Karpas-422 (cell line): Measurements from ENCODE around the gene ZRANB2. TPM values are rescaled to one million over a fixed set of nuclear protein-coding genes. Genes with fewer than 3 reads are reported as not detected.

ENCODE experiments used
- DNase-seq: peaks from one replicate; pipeline ENCODE4 v3.0.0-alpha.2; 2015
- H2AFZ ChIP-seq: fragments of 200-600 bp; sonication (generic); 2 replicates; pipeline ENCODE4 v1.6.1; 2014; ENCODE audit warnings: antibody characterized with exemption, low read length, mixed read lengths
- H3K27ac ChIP-seq: fragments of 200-600 bp; sonication (generic); 2 replicates; pipeline ENCODE4 v1.5.1; 2014; ENCODE audit warnings: mild to moderate bottlenecking, low read length, moderate library complexity
- H3K27me3 ChIP-seq: fragments of 200-600 bp; sonication (generic); 2 replicates; pipeline ENCODE4 v1.6.1; 2014; ENCODE audit warnings: low read length, mixed read lengths
- H3K36me3 ChIP-seq: fragments of 200-600 bp; sonication (generic); 2 replicates; pipeline ENCODE4 v1.6.1; 2014; ENCODE audit warnings: low read length, mixed read lengths; ENCODE audit not compliant: insufficient read depth
- H3K4me1 ChIP-seq: fragments of 200-600 bp; sonication (generic); 2 replicates; pipeline ENCODE4 v1.6.1; 2014; ENCODE audit warnings: mild to moderate bottlenecking, low read length, mixed read lengths
- H3K4me2 ChIP-seq: fragments of 200-600 bp; sonication (generic); 2 replicates; pipeline ENCODE4 v1.6.1; 2014; ENCODE audit warnings: low read length, low read depth, mild to moderate bottlenecking; ENCODE audit not compliant: poor library complexity, severe bottlenecking
- H3K4me3 ChIP-seq: fragments of 200-600 bp; sonication (generic); 2 replicates; pipeline ENCODE4 v1.5.1; 2014; ENCODE audit warnings: mild to moderate bottlenecking, antibody characterized with exemption, low read length, mixed read lengths
- H3K79me2 ChIP-seq: fragments of 200-600 bp; sonication (generic); 2 replicates; pipeline ENCODE4 v1.6.1; 2014; ENCODE audit warnings: mild to moderate bottlenecking, low read length, mixed read lengths
- H3K9ac ChIP-seq: fragments of 200-600 bp; sonication (generic); 2 replicates; pipeline ENCODE4 v1.6.0; 2014; ENCODE audit warnings: low read length
- H3K9me2 ChIP-seq: fragments of 200-600 bp; sonication (generic), shearing (Covaris generic); replicated peaks from 2 replicates; pipeline ENCODE4 v1.6.0; 2014; ENCODE audit warnings: mild to moderate bottlenecking, low read length, moderate library complexity; ENCODE audit not compliant: insufficient read depth
- H3K9me3 ChIP-seq: fragments of 300-700, 200-600 bp; sonication (generic); 2 replicates; pipeline ENCODE4 v1.6.1; 2014; ENCODE audit warnings: low read length, mixed read lengths
- H4K20me1 ChIP-seq: fragments of 200-600 bp; sonication (generic); 2 replicates; pipeline ENCODE4 v1.6.1; 2014; ENCODE audit warnings: mild to moderate bottlenecking, antibody characterized with exemption, low read length, low read depth; ENCODE audit not compliant: insufficient read depth
- total RNA-seq: library from RNA; depleted of rRNA; stranded (reverse); fragments of >200 nt; shearing (Covaris generic); gene quantifications from 2 replicates; pipeline ENCODE4 v1.2.3, GENCODE V29; 2014; ENCODE audit warnings: low replicate concordance

Gene ZRANB2
- total RNA-seq, 1 experiment from 2014 or later, result 128 TPM

- Histone ChIP-seq H3K27me3 (no peaks in the 10 kb centered on the region), H3K27ac (no peak overlapping the region), H3K79me2 (no peaks in the 10 kb centered on the region), H3K9ac (no peak overlapping the region), H3K4me2 (no peak overlapping the region), H2AFZ (no peak overlapping the region), H3K4me1 (no peaks in the 10 kb centered on the region), H3K4me3 (no peak overlapping the region), H3K9me3 (no peaks in the 10 kb centered on the region), H3K36me3 (peaks cover 5% of the 10 kb centered on the region; the same call in 1 of the 2 replicates), H3K9me2 (no peaks in the 10 kb centered on the region), H4K20me1 (no peaks in the 10 kb centered on the region; the same call in 1 of the 2 replicates)
- peak; percentile 46 for DNase-seq
Observed at GRCh38 chr1:71053758-71054157, 27.1 kb downstream of the ZRANB2 start.

GRCh38 chr1:71053146-71053545, 27.7 kb downstream of the ZRANB2 start:
- no peak overlapping the region for H2AFZ ChIP-seq
- no peaks in the 10 kb centered on the region for H3K79me2 ChIP-seq
- no peak overlapping the region for H3K27ac ChIP-seq
- H3K36me3 ChIP-seq, result peaks cover 3% of the 10 kb centered on the region; the same call in 1 of the 2 replicates
- H3K9me3 ChIP-seq, result no peaks in the 10 kb centered on the region
- no peak overlapping the region for H3K4me3 ChIP-seq
- H3K9me2 ChIP-seq, result no peaks in the 10 kb centered on the region
- no peaks in the 10 kb centered on the region; the same call in 1 of the 2 replicates for H4K20me1 ChIP-seq
- H3K9ac ChIP-seq, result no peak overlapping the region
- H3K4me2 ChIP-seq, result no peak overlapping the region
- H3K4me1 ChIP-seq, result no peaks in the 10 kb centered on the region
- no peaks in the 10 kb centered on the region for H3K27me3 ChIP-seq
- no peak for DNase-seq

- peak; percentile 84 for DNase-seq
- Histone ChIP-seq H2AFZ (no peak overlapping the region), H3K27me3 (no peaks in the 10 kb centered on the region), H4K20me1 (no peaks in the 10 kb centered on the region), H3K4me2 (no peak overlapping the region), H3K9me3 (no peaks in the 10 kb centered on the region), H3K79me2 (no peaks in the 10 kb centered on the region), H3K4me3 (no peak overlapping the region), H3K27ac (no peak overlapping the region), H3K9me2 (no peaks in the 10 kb centered on the region), H3K36me3 (no peaks in the 10 kb centered on the region), H3K9ac (no peak overlapping the region), H3K4me1 (no peaks in the 10 kb centered on the region)
Observed at GRCh38 chr1:71049951-71050598, 30.8 kb downstream of the ZRANB2 start.

GRCh38 chr1:71047635-71048607, 32.9 kb downstream of the ZRANB2 start, which contains the start of gene PTGER3:
PTGER3 (minus strand) TSS chr1:71047816; CDS start chr1:71047577, 239 bp downstream.
- Histone ChIP-seq H3K4me3 (no peak within 1 kb of the TSS), H3K27me3 (no peaks in the 10 kb centered on the region), H3K79me2 (no peaks in the 10 kb centered on the region), H3K9me2 (no peaks in the 10 kb centered on the region), H2AFZ (no peak within 1 kb of the TSS), H3K9ac (no peak within 1 kb of the TSS), H4K20me1 (no peaks in the 10 kb centered on the region), H3K9me3 (no peaks in the 10 kb centered on the region), H3K36me3 (no peaks in the 10 kb centered on the region), H3K27ac (no peak within 1 kb of the TSS), H3K4me1 (no peaks in the 10 kb centered on the region), H3K4me2 (no peak within 1 kb of the TSS)
- DNase-seq, result no peak

GRCh38 chr1:71046891-71047634, 33.8 kb downstream of the ZRANB2 start:
- Histone ChIP-seq H3K4me1 (no peaks in the 10 kb centered on the region), H3K4me3 (no peak overlapping the region), H3K36me3 (no peaks in the 10 kb centered on the region), H3K9me2 (no peaks in the 10 kb centered on the region), H3K4me2 (no peak overlapping the region), H3K79me2 (no peaks in the 10 kb centered on the region), H3K9ac (no peak overlapping the region), H3K27ac (no peak overlapping the region), H2AFZ (no peak overlapping the region), H3K27me3 (no peaks in the 10 kb centered on the region), H4K20me1 (no peaks in the 10 kb centered on the region), H3K9me3 (no peaks in the 10 kb centered on the region)
- DNase-seq, result no peak

GRCh38 chr1:71045463-71046028, 35.3 kb downstream of the ZRANB2 start:
- H4K20me1 ChIP-seq, result no peaks in the 10 kb centered on the region
- H3K9ac ChIP-seq, result no peak overlapping the region
- H3K4me3 ChIP-seq, result no peak overlapping the region
- no peaks in the 10 kb centered on the region for H3K9me3 ChIP-seq
- no peak overlapping the region for H3K27ac ChIP-seq
- no peaks in the 10 kb centered on the region for H3K79me2 ChIP-seq
- H3K9me2 ChIP-seq, result no peaks in the 10 kb centered on the region
- no peak overlapping the region for H2AFZ ChIP-seq
- H3K4me2 ChIP-seq, result no peak overlapping the region
- DNase-seq, result no peak
- no peaks in the 10 kb centered on the region for H3K4me1 ChIP-seq
- no peaks in the 10 kb centered on the region for H3K27me3 ChIP-seq
- no peaks in the 10 kb centered on the region for H3K36me3 ChIP-seq

- H3K4me3 ChIP-seq, result no peak overlapping the region
- H3K36me3 ChIP-seq, result no peaks in the 10 kb centered on the region
- no peaks in the 10 kb centered on the region for H3K9me2 ChIP-seq
- no peaks in the 10 kb centered on the region for H3K9me3 ChIP-seq
- H3K27ac ChIP-seq, result no peak overlapping the region
- H3K4me1 ChIP-seq, result no peaks in the 10 kb centered on the region
- no peak overlapping the region for H3K9ac ChIP-seq
- no peak for DNase-seq
- H3K79me2 ChIP-seq, result no peaks in the 10 kb centered on the region
- H3K27me3 ChIP-seq, result no peaks in the 10 kb centered on the region
- H2AFZ ChIP-seq, result no peak overlapping the region
- H3K4me2 ChIP-seq, result no peak overlapping the region
- H4K20me1 ChIP-seq, result no peaks in the 10 kb centered on the region
Observed at GRCh38 chr1:71044833-71045232, 36.0 kb downstream of the ZRANB2 start.
